ENCODE measurements around the gene CHSY1.
"Not testable (repeated sequence)": the region's sequence is repeated elsewhere in the genome, so short reads cannot be mapped to it uniquely, and the experiment has no call there.

The CHSY1 gene

GRCh38 chr15:101244036-101244781, 7.6 kb downstream of the CHSY1 start:
- DNase-seq = no peak

GRCh38 chr15:101243420-101243819, 8.4 kb downstream of the CHSY1 start:
- no peak for DNase-seq

- no peak for DNase-seq
These were observed 8.9 kb downstream of the CHSY1 start for GRCh38 chr15:101242999-101243336.

- no peak for DNase-seq
These were observed 9.5 kb downstream of the CHSY1 start for GRCh38 chr15:101242160-101242998.

- DNase-seq = no peak
These were observed 11.5 kb downstream of the CHSY1 start for GRCh38 chr15:101240358-101240757.

GRCh38 chr15:101239724-101240136, 12.1 kb downstream of the CHSY1 start:
- no peak for DNase-seq

- no peak for DNase-seq
These were observed 14.6 kb downstream of the CHSY1 start for GRCh38 chr15:101237251-101237650.

GRCh38 chr15:101233651-101234280, 18.1 kb downstream of the CHSY1 start:
- no peak for DNase-seq

GRCh38 chr15:101232677-101233076, 19.2 kb downstream of the CHSY1 start:
- DNase-seq = no peak

- DNase-seq = no peak
These were observed 23.5 kb downstream of the CHSY1 start for GRCh38 chr15:101228313-101228712.

- no peak for DNase-seq
These were observed 26.2 kb downstream of the CHSY1 start for GRCh38 chr15:101225658-101226057.

GRCh38 chr15:101221902-101222301, 29.9 kb downstream of the CHSY1 start:
- no peak for DNase-seq

- DNase-seq = no peak
These were observed 31.8 kb downstream of the CHSY1 start for GRCh38 chr15:101220060-101220459.

GRCh38 chr15:101219441-101219840, 32.4 kb downstream of the CHSY1 start:
- no peak for DNase-seq

- DNase-seq = no peak
These were observed 34.4 kb downstream of the CHSY1 start for GRCh38 chr15:101217446-101217845.

- no peak for DNase-seq
These were observed 35.7 kb downstream of the CHSY1 start for GRCh38 chr15:101216100-101216499.

GRCh38 chr15:101215681-101216080, 36.2 kb downstream of the CHSY1 start:
- no peak for DNase-seq

GRCh38 chr15:101214435-101215097, 37.3 kb downstream of the CHSY1 start:
- not testable (repeated sequence) for DNase-seq

- no peak for DNase-seq
These were observed 38.3 kb downstream of the CHSY1 start for GRCh38 chr15:101213570-101213969.

GRCh38 chr15:101213147-101213546, 38.7 kb downstream of the CHSY1 start:
- no peak for DNase-seq

- DNase-seq = no peak
These were observed 40.0 kb downstream of the CHSY1 start for GRCh38 chr15:101211897-101212296.

- DNase-seq = no peak
These were observed 41.4 kb downstream of the CHSY1 start for GRCh38 chr15:101210466-101210865.

- DNase-seq = no peak
These were observed 41.8 kb downstream of the CHSY1 start for GRCh38 chr15:101210058-101210457.
